ENCODE data around the gene MOB3A. TPM values are rescaled to one million over a fixed set of nuclear protein-coding genes. Genes with fewer than 3 reads are reported as not detected.
"Not testable (repeated sequence)": the region's sequence is repeated elsewhere in the genome, so short reads cannot be mapped to it uniquely, and the experiment has no call there.

Gene MOB3A
- total RNA-seq, 1 experiment from 2014 or later = 9.2 TPM

DNA sequence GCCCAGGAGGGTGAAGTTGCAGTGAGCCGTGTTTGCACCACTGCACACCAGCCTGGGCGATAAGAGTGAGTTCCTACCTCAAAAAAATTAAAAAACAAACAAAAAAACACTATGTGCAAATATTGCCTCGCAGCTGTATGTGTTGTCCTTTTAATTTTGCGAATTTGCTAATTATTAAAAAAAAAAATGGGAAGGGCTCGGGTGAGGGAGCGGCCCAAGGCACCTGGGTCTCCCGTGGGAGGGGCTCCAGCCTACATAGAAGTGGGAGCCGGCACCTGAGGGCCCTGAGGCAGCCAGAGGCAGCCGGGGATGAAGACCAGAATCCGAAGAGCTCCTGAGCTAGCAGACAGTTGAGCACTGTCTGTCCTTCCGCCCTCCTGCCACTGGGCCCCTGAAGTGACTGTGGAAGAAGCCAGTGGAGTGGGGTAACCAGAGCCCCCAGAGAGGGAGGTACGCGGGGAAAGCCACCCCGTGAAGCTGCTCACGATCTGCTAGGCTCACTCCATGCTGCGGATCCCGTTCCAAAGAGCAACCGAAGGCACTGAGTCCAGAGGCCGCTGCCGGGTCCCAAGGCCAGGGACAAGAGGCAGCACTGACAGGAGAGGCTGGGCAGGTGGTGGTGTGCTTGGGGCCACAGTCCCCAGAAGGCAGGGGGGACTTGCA lies 7.0 kb upstream of the MOB3A start:
- H3K4me1 ChIP-seq = no peaks in the 10 kb centered on the region
- DNase-seq = no peak
- no peaks in the 10 kb centered on the region for H3K27me3 ChIP-seq
- no peaks in the 10 kb centered on the region for H3K9me3 ChIP-seq (replicated peaks)
- no peak overlapping the region for H3K27ac ChIP-seq
- peaks cover 48% of the 10 kb centered on the region for H3K36me3 ChIP-seq
- no peak overlapping the region for H3K4me3 ChIP-seq

DNA sequence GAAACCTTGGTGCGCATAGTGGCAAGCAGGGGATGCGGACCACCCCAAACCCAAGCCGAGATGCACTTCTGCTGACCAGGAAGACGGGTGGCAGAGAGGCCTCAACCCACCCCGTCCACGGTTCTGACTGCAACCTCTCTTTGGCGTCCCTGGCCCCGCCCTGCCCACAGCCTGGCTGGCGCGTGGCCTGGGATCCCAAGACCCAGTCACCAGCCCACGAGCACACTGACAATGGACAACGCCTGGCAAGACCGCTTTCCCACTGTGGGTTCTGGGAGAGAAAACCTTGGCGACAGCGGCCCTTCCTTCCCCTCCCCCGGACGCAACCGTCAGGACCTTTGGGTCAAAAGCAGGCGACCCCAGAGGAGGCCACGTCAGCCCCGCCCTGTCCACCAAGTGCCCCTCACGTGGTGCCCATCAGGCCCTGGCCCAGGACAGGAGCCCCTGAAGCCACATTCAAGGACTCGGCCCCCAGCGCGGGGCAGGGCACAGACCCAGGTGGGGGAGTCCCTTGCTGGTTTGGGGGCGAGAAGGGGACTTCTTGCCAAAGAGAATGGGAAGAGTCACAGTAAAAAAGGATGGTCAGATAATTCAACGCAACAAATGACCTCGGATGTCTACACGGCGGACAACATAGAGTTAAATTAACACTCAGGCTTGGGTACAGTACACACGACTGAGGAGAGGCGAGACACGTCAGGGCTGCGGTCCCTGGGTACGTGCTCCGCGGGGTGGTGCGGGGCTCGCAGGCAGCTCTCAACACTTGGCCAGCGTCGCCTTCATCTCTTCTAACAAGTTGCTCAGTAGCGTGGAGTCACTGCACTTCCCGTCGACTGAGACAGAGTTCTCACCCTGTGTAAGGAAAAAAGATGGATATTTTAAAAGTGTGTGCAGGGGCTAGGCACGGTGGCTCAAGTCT lies 5.5 kb upstream of the MOB3A start:
- Histone ChIP-seq H3K36me3 (peaks cover 40% of the 10 kb centered on the region), H3K27me3 (no peaks in the 10 kb centered on the region), H3K27ac (no peak overlapping the region), H3K4me1 (peaks cover 6% of the 10 kb centered on the region; the same call in 1 of the 2 replicates), H3K9me3 (replicated peaks) (no peaks in the 10 kb centered on the region), H3K4me3 (no peak overlapping the region)
- no peak for DNase-seq

GRCh38 chr19:2100719-2101061 lies 4.6 kb upstream of the MOB3A start:
- peaks cover 30% of the 10 kb centered on the region for H3K36me3 ChIP-seq

DNA sequence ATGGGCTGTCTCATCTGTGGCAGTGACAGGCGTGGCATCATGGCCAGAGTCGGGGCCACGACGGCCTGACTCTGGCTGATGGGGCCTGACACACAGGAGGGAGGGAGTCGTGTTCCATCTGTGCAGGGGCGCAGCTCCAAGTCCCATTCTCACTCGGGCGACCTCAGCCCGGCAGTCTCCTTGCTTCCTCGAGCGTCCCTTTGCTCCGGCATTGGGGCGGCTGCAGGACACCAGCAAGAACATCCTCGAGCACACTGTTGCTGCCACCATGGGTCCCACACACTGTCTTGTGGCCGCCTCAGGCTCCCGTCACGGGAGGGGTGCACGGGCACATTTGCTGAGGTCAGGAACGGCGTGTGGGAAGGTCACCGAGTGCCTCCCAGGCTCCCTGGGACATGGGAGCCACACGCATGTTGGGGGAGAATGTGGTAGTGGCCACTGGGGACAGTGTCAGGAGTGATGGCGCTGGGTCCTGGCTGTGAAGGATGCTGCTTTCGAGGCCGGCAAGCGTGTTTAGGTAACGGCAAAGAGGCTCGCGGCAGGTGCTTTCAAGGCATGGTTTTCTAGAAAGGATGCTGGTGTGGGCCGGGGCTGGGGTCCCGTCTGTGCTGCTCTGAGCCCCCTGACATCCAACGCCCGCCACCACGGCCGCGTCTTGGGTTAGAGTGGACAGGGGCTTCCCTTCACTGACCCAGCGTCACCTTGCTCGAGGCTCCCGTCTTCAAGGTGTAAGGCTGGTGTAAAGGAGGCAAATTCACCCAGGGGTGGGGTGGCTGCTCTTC lies 4.0 kb upstream of the MOB3A start:
- Histone ChIP-seq H3K9me3 (replicated peaks) (no peaks in the 10 kb centered on the region), H3K4me1 (peaks cover 6% of the 10 kb centered on the region; the same call in 1 of the 2 replicates), H3K27ac (no peak overlapping the region), H3K4me3 (no peak overlapping the region), H3K27me3 (no peaks in the 10 kb centered on the region), H3K36me3 (peaks cover 24% of the 10 kb centered on the region)
- DNase-seq = no peak

More at GRCh38 chr19:2100719-2101061, 4.6 kb upstream of the MOB3A start:
- H3K27ac ChIP-seq = no peak overlapping the region
- DNase-seq = no peak
- peaks cover 6% of the 10 kb centered on the region; the same call in 1 of the 2 replicates for H3K4me1 ChIP-seq
- H3K9me3 ChIP-seq (replicated peaks) = no peaks in the 10 kb centered on the region
- no peak overlapping the region for H3K4me3 ChIP-seq
- H3K27me3 ChIP-seq = no peaks in the 10 kb centered on the region

- Histone ChIP-seq H3K27ac (no peak overlapping the region), H3K27me3 (no peaks in the 10 kb centered on the region)
Measured at GRCh38 chr19:2099054-2099501, 3.0 kb upstream of the MOB3A start.

GRCh38 chr19:2097886-2098327 lies 1.8 kb upstream of the MOB3A start:
- H3K9me3 ChIP-seq (replicated peaks) = no peaks in the 10 kb centered on the region
- H3K36me3 ChIP-seq = peaks cover 18% of the 10 kb centered on the region
- H3K27me3 ChIP-seq = no peaks in the 10 kb centered on the region
- DNase-seq = peak; percentile 19
- no peak overlapping the region for H3K4me3 ChIP-seq
- no peak overlapping the region for H3K27ac ChIP-seq
- peaks cover 6% of the 10 kb centered on the region; the same call in 1 of the 2 replicates for H3K4me1 ChIP-seq

More at GRCh38 chr19:2099054-2099501, 3.0 kb upstream of the MOB3A start:
- no peak for DNase-seq
- H3K9me3 ChIP-seq (replicated peaks) = no peaks in the 10 kb centered on the region
- peaks cover 19% of the 10 kb centered on the region for H3K36me3 ChIP-seq
- H3K4me3 ChIP-seq = no peak overlapping the region
- peaks cover 6% of the 10 kb centered on the region; the same call in 1 of the 2 replicates for H3K4me1 ChIP-seq

DNA sequence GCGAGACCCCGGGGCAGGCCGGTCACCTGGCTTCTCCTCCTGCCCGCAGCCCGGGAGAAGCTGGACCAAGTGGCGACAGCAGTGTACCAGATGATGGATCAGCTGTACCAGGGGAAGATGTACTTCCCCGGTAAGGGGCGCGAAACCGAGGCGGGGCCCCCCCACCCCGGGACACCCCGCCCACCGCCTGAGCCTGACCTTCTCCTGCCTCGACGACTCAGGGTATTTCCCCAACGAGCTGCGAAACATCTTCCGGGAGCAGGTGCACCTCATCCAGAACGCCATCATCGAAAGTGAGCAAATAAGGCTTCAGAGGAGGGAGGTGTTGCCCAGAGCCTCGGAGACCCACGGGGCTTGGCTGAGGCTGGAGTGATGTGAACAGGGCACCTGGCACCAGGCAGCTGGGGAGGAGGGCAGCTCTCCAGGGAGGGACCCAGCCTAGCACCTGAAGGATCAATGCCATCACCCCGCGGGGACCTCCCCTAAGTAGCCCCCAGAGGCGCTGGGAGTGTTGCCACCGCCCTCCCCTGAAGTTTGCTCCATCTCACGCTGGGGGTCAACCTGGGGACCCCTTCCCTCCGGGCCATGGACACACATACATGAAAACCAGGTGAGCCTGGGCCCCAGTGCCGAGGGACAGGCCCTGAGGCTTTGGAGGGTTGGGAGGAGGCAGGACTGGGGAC lies 1.2 kb upstream of the MOB3A start:
- no peak for DNase-seq
- H3K27ac ChIP-seq = no peak overlapping the region
- H3K4me3 ChIP-seq = peak overlapping the region; percentile 43

GRCh38 chr19:2096480-2097202 lies 515 bp upstream of the MOB3A start, which contains the start of gene IZUMO4:
Gene IZUMO4 (plus strand): TSS chr19:2096915. CDS start chr19:2096946, 31 bp downstream.
- peaks cover 11% of the 10 kb centered on the region for H3K36me3 ChIP-seq
- no peaks in the 10 kb centered on the region for H3K27me3 ChIP-seq
- H3K27ac ChIP-seq = peak within 1 kb of the TSS; percentile 2; the same call in 1 of the 2 replicates
- H3K9me3 ChIP-seq (replicated peaks) = no peaks in the 10 kb centered on the region
- H3K4me1 ChIP-seq = peaks cover 6% of the 10 kb centered on the region; the same call in 1 of the 2 replicates
- DNase-seq = peak; percentile 97 to 98
- H3K4me3 ChIP-seq = peak within 1 kb of the TSS; percentile 65

More for the DNA sequence above, 1.2 kb upstream of the MOB3A start:
- Histone ChIP-seq H3K36me3 (peaks cover 17% of the 10 kb centered on the region), H3K4me1 (peaks cover 6% of the 10 kb centered on the region; the same call in 1 of the 2 replicates), H3K27me3 (no peaks in the 10 kb centered on the region), H3K9me3 (replicated peaks) (no peaks in the 10 kb centered on the region)

DNA sequence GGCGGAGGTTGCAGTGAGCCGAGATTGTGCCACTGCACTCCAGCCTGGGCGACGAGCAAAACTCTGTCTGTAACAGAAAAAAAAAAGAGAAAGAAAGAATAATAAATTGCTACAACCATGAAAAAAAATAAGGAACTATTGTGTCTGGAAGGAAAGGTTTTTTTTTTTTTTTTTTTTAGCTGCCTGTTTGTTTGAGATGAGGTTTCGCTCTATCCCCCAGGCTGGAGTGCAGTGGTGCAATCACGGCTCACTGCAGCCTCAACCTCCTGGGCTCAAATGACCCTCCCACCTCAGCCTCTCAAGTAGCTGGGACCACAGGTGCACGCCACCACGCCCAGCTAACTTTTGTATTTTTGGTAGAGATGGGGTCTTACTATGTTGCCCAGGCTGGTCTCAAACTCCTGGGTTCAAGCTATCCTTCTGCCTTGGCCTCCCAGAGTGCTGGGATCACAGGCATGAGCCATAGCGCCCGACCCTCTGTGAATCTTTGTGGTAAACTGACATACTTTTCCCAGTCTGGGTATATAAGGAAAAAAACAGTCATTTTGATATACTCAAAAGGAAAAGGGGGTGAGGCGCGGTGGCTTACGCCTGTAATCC lies 4.1 kb downstream of the MOB3A start:
- not testable (repeated sequence) for H3K9me3 ChIP-seq (replicated peaks); DNase-seq; H3K27me3 ChIP-seq; H3K4me1 ChIP-seq; H3K4me3 ChIP-seq; H3K36me3 ChIP-seq; H3K27ac ChIP-seq

DNA sequence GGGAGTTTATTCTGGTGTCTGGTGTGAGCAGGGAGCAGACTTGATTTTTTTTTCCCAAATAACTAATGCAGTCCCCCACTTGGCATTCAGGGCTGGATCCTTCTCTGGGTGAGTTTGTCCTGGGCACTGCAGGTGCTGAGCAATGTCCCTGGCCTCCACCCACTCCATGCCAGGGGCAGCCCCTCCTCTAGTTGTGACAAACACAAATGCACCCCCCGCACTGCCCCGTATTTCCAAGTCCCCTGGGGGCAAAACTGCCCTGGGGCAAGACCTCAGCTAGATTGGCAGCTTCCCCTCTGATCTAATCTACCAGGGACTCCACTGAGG lies 6.4 kb downstream of the MOB3A start:
- Histone ChIP-seq H3K9me3 (replicated peaks) (no peaks in the 10 kb centered on the region), H3K27me3 (no peaks in the 10 kb centered on the region), H3K4me1 (peaks cover 8% of the 10 kb centered on the region), H3K36me3 (no peaks in the 10 kb centered on the region), H3K27ac (no peak overlapping the region), H3K4me3 (no peak overlapping the region)
- DNase-seq = no peak

- H3K27me3 ChIP-seq = no peaks in the 10 kb centered on the region
- no peaks in the 10 kb centered on the region for H3K36me3 ChIP-seq
- no peak for DNase-seq
- H3K9me3 ChIP-seq (replicated peaks) = no peaks in the 10 kb centered on the region
- H3K4me3 ChIP-seq = no peak overlapping the region
- H3K27ac ChIP-seq = no peak overlapping the region
- peaks cover 8% of the 10 kb centered on the region for H3K4me1 ChIP-seq
Measured at GRCh38 chr19:2089001-2089711, 7.0 kb downstream of the MOB3A start.

GRCh38 chr19:2087621-2088100 lies 8.5 kb downstream of the MOB3A start:
- no peaks in the 10 kb centered on the region for H3K36me3 ChIP-seq
- no peaks in the 10 kb centered on the region for H3K9me3 ChIP-seq (replicated peaks)
- H3K4me3 ChIP-seq = no peak overlapping the region
- H3K27ac ChIP-seq = no peak overlapping the region
- H3K4me1 ChIP-seq = peaks cover 8% of the 10 kb centered on the region
- DNase-seq = no peak
- no peaks in the 10 kb centered on the region for H3K27me3 ChIP-seq

Measured in SJCRH30 (cell line).